Measurements from ENCODE around the gene EIF4E1B.

The EIF4E1B gene

GRCh38 chr5:176621661-176622079 lies 8.8 kb upstream of the EIF4E1B start:
- no peak for TF ChIP-seq CTCF (conservative IDR thresholded peaks at IDR 0.05; ENCODE audit: low read depth, low read length)
- no peaks in the 10 kb centered on the region for H4K20me1 ChIP-seq (ENCODE audit: insufficient read depth)
- no peak overlapping the region for H2AFZ ChIP-seq (ENCODE audit: low read depth)
- no peak overlapping the region for H3K4me2 ChIP-seq
- no peak overlapping the region for H3K4me3 ChIP-seq (IDR thresholded peaks at IDR 0.05; ENCODE audit: insufficient read depth, low read depth, low read length)
- no peaks in the 10 kb centered on the region for H3K79me2 ChIP-seq (ENCODE audit: insufficient read depth, low read depth)
- H3K9ac ChIP-seq = no peak overlapping the region
- no peaks in the 10 kb centered on the region for H3K36me3 ChIP-seq (ENCODE audit: insufficient read depth)
- no peaks in the 10 kb centered on the region for H3K27me3 ChIP-seq (ENCODE audit: insufficient read depth, low read depth)
- H3K27ac ChIP-seq = no peak overlapping the region
- H3K4me1 ChIP-seq (ENCODE audit: low read depth, poor library complexity, severe bottlenecking) = peaks cover 4% of the 10 kb centered on the region

GRCh38 chr5:176624142-176624541 lies 6.3 kb upstream of the EIF4E1B start:
- no peak overlapping the region for H2AFZ ChIP-seq (ENCODE audit: low read depth)
- no peaks in the 10 kb centered on the region for H3K79me2 ChIP-seq (ENCODE audit: insufficient read depth, low read depth)
- H3K9ac ChIP-seq = no peak overlapping the region
- no peak overlapping the region for H3K4me3 ChIP-seq (IDR thresholded peaks at IDR 0.05; ENCODE audit: insufficient read depth, low read depth, low read length)
- no peaks in the 10 kb centered on the region for H3K36me3 ChIP-seq (ENCODE audit: insufficient read depth)
- no peak overlapping the region for H3K27ac ChIP-seq
- no peak for TF ChIP-seq CTCF (conservative IDR thresholded peaks at IDR 0.05; ENCODE audit: low read depth, low read length)
- no peaks in the 10 kb centered on the region for H3K4me1 ChIP-seq (ENCODE audit: low read depth, poor library complexity, severe bottlenecking)
- H4K20me1 ChIP-seq (ENCODE audit: insufficient read depth) = no peaks in the 10 kb centered on the region
- H3K27me3 ChIP-seq (ENCODE audit: insufficient read depth, low read depth) = no peaks in the 10 kb centered on the region
- no peak overlapping the region for H3K4me2 ChIP-seq

- H3K79me2 ChIP-seq (ENCODE audit: insufficient read depth, low read depth) = no peaks in the 10 kb centered on the region
- no peak for TF ChIP-seq CTCF (conservative IDR thresholded peaks at IDR 0.05; ENCODE audit: low read depth, low read length)
- no peaks in the 10 kb centered on the region for H3K27me3 ChIP-seq (ENCODE audit: insufficient read depth, low read depth)
- H3K4me1 ChIP-seq (ENCODE audit: low read depth, poor library complexity, severe bottlenecking) = no peaks in the 10 kb centered on the region
- H3K9ac ChIP-seq = no peak overlapping the region
- no peak overlapping the region for H3K4me3 ChIP-seq (IDR thresholded peaks at IDR 0.05; ENCODE audit: insufficient read depth, low read depth, low read length)
- H3K36me3 ChIP-seq (ENCODE audit: insufficient read depth) = no peaks in the 10 kb centered on the region
- H2AFZ ChIP-seq (ENCODE audit: low read depth) = no peak overlapping the region
- no peaks in the 10 kb centered on the region for H4K20me1 ChIP-seq (ENCODE audit: insufficient read depth)
- no peak overlapping the region for H3K4me2 ChIP-seq
- H3K27ac ChIP-seq = no peak overlapping the region
Observed at GRCh38 chr5:176624938-176625337, 5.5 kb upstream of the EIF4E1B start.

- Histone ChIP-seq H3K4me1 (ENCODE audit: low read depth, poor library complexity, severe bottlenecking) (no peaks in the 10 kb centered on the region), H3K9ac (no peak overlapping the region), H3K36me3 (ENCODE audit: insufficient read depth) (no peaks in the 10 kb centered on the region), H3K79me2 (ENCODE audit: insufficient read depth, low read depth) (no peaks in the 10 kb centered on the region), H3K27ac (no peak overlapping the region), H4K20me1 (ENCODE audit: insufficient read depth) (no peaks in the 10 kb centered on the region), H3K4me3 (IDR thresholded peaks at IDR 0.05; ENCODE audit: insufficient read depth, low read depth, low read length) (no peak overlapping the region), H2AFZ (ENCODE audit: low read depth) (no peak overlapping the region), H3K4me2 (no peak overlapping the region), H3K27me3 (ENCODE audit: insufficient read depth, low read depth) (no peaks in the 10 kb centered on the region)
- TF ChIP-seq CTCF (conservative IDR thresholded peaks at IDR 0.05; ENCODE audit: low read depth, low read length) = no peak
Observed at GRCh38 chr5:176625512-176625911, 5.0 kb upstream of the EIF4E1B start.
